HG02938 (cell line): ENCODE data around the gene HSPA1A.
"Not testable (repeated sequence)": the region's sequence is repeated elsewhere in the genome, so short reads cannot be mapped to it uniquely, and the experiment has no call there.

Experiments
- ATAC-seq: cut with Tn5 transposase; IDR thresholded peaks from one replicate; pipeline ENCODE4 v1.9.1; 2021; ENCODE audit warnings: mild to moderate bottlenecking, moderate library complexity; ENCODE audit not compliant: unreplicated experiment

HSPA1A gene

GRCh38 chr6:31808599-31808998 lies 6.7 kb upstream of the HSPA1A start:
- not testable (repeated sequence) for ATAC-seq

GRCh38 chr6:31811645-31812044 lies 3.7 kb upstream of the HSPA1A start:
- no peak for ATAC-seq

GRCh38 chr6:31813465-31813849 lies 1.9 kb upstream of the HSPA1A start:
- ATAC-seq, result no peak

- ATAC-seq, result no peak
Observed at GRCh38 chr6:31814677-31815024, 692 bp upstream of the HSPA1A start.

- not testable (repeated sequence) for ATAC-seq
Observed at GRCh38 chr6:31817133-31817928, 2.0 kb downstream of the HSPA1A start.

- ATAC-seq, result not testable (repeated sequence)
Observed at GRCh38 chr6:31817929-31818511, 2.7 kb downstream of the HSPA1A start.

GRCh38 chr6:31819871-31820299 lies 4.5 kb downstream of the HSPA1A start:
- no peak for ATAC-seq

GRCh38 chr6:31820399-31820798 lies 5.1 kb downstream of the HSPA1A start:
- not testable (repeated sequence) for ATAC-seq

GRCh38 chr6:31821301-31822035 lies 6.1 kb downstream of the HSPA1A start:
- peak; percentile 42 for ATAC-seq

GRCh38 chr6:31822036-31822821 lies 6.9 kb downstream of the HSPA1A start:
- peak; percentile 38 for ATAC-seq

- not testable (repeated sequence) for ATAC-seq
Observed at GRCh38 chr6:31823592-31824196, 8.4 kb downstream of the HSPA1A start.

GRCh38 chr6:31825553-31825952 lies 10.2 kb downstream of the HSPA1A start:
- no peak for ATAC-seq

GRCh38 chr6:31826793-31827285 lies 11.5 kb downstream of the HSPA1A start:
- ATAC-seq, result no peak

- peak; percentile 64 for ATAC-seq
Observed at GRCh38 chr6:31827286-31828079, 12.1 kb downstream of the HSPA1A start, which contains the start of gene HSPA1B. Gene HSPA1B, plus strand, starts transcription at chr6:31827738. Its CDS starts 213 bp downstream, at chr6:31827951.

- ATAC-seq, result no peak
Observed at GRCh38 chr6:31829633-31830283, 14.4 kb downstream of the HSPA1A start.

- no peak for ATAC-seq
Observed at GRCh38 chr6:31830886-31831335, 15.6 kb downstream of the HSPA1A start.

GRCh38 chr6:31831350-31832215 lies 16.2 kb downstream of the HSPA1A start:
- ATAC-seq, result no peak
